ENCODE results near the gene UACA. TPM values are rescaled to one million over a fixed set of nuclear protein-coding genes. Genes with fewer than 3 reads are reported as not detected.

The UACA gene
- total RNA-seq, 1 donor from 2014 or later: 39.9 TPM

GRCh38 chr15:70627322-70627721 lies 136.0 kb downstream of the UACA start:
- H3K27ac ChIP-seq: no peak overlapping the region
- no peak for DNase-seq
- no peak overlapping the region for H3K4me3 ChIP-seq
- TF ChIP-seq CTCF (IDR thresholded peaks at IDR 0.05): no peak
- intact Hi-C loops (cut with DNase I): no loop called here
- H3K9me3 ChIP-seq: peaks cover 6% of the 10 kb centered on the region
- no peaks in the 10 kb centered on the region for H3K4me1 ChIP-seq
- ATAC-seq: no peak
- H3K27me3 ChIP-seq: no peaks in the 10 kb centered on the region
- H3K36me3 ChIP-seq: no peaks in the 10 kb centered on the region

- intact Hi-C loops (cut with DNase I): no loop called here
- H3K27ac ChIP-seq: no peak overlapping the region
- no peaks in the 10 kb centered on the region for H3K36me3 ChIP-seq
- DNase-seq (no peak), ATAC-seq (no peak)
- no peak for TF ChIP-seq CTCF (IDR thresholded peaks at IDR 0.05)
- no peak overlapping the region for H3K4me3 ChIP-seq
- H3K4me1 ChIP-seq: no peaks in the 10 kb centered on the region
- peaks cover 12% of the 10 kb centered on the region for H3K9me3 ChIP-seq
- no peaks in the 10 kb centered on the region for H3K27me3 ChIP-seq
Observed at GRCh38 chr15:70625438-70625837, 137.9 kb downstream of the UACA start.

GRCh38 chr15:70625011-70625410 lies 138.3 kb downstream of the UACA start:
- no peak for TF ChIP-seq CTCF (IDR thresholded peaks at IDR 0.05)
- no peak overlapping the region for H3K4me3 ChIP-seq
- intact Hi-C loops (cut with DNase I): no loop called here
- DNase-seq: no peak
- no peak overlapping the region for H3K27ac ChIP-seq
- H3K9me3 ChIP-seq: peaks cover 12% of the 10 kb centered on the region
- H3K36me3 ChIP-seq: no peaks in the 10 kb centered on the region
- H3K4me1 ChIP-seq: no peaks in the 10 kb centered on the region
- ATAC-seq: no peak
- H3K27me3 ChIP-seq: no peaks in the 10 kb centered on the region

GRCh38 chr15:70618929-70619328 lies 144.4 kb downstream of the UACA start:
- Histone ChIP-seq H3K4me3 (no peak overlapping the region), H3K4me1 (no peaks in the 10 kb centered on the region), H3K36me3 (no peaks in the 10 kb centered on the region), H3K27me3 (no peaks in the 10 kb centered on the region), H3K27ac (no peak overlapping the region), H3K9me3 (peaks cover 12% of the 10 kb centered on the region)
- ATAC-seq (no peak), DNase-seq (no peak)
- no peak for TF ChIP-seq CTCF (IDR thresholded peaks at IDR 0.05)
- intact Hi-C loops (cut with DNase I): no loop called here

- no peak for TF ChIP-seq CTCF (IDR thresholded peaks at IDR 0.05)
- no peak overlapping the region for H3K27ac ChIP-seq
- DNase-seq: no peak
- intact Hi-C loops (cut with DNase I): no loop called here
- peaks cover 12% of the 10 kb centered on the region for H3K9me3 ChIP-seq
- H3K4me3 ChIP-seq: no peak overlapping the region
- H3K27me3 ChIP-seq: no peaks in the 10 kb centered on the region
- ATAC-seq: no peak
- H3K36me3 ChIP-seq: no peaks in the 10 kb centered on the region
- H3K4me1 ChIP-seq: no peaks in the 10 kb centered on the region
Observed at GRCh38 chr15:70617911-70618287, 145.5 kb downstream of the UACA start.

Measured in upper lobe of right lung (tissue), 1 donor.